EH (cell line): Measurements from ENCODE around the gene ARL8B.

Experiments
- DNase-seq: peaks from one replicate; pipeline ENCODE4 v3.0.0-alpha.2; 2015; ENCODE audit warnings: low read depth

Gene ARL8B

GRCh38 chr3:5187156-5187919 lies 65.2 kb downstream of the ARL8B start, which contains the start of gene EDEM1:
Gene EDEM1, plus strand, starts transcription at chr3:5187707. Its CDS starts 99 bp downstream, at chr3:5187806.
- peak; percentile 97 for DNase-seq

- no peak for DNase-seq
Measured at GRCh38 chr3:5187920-5188418, 65.9 kb downstream of the ARL8B start.

- peak; percentile 39 for DNase-seq
Measured at GRCh38 chr3:5188419-5189221, 66.5 kb downstream of the ARL8B start.

GRCh38 chr3:5190147-5190791 lies 68.2 kb downstream of the ARL8B start:
- DNase-seq: no peak

- no peak for DNase-seq
Measured at GRCh38 chr3:5191555-5192304, 69.6 kb downstream of the ARL8B start.

GRCh38 chr3:5192571-5193365 lies 70.7 kb downstream of the ARL8B start:
- DNase-seq: no peak

- DNase-seq: no peak
Measured at GRCh38 chr3:5194341-5194740, 72.2 kb downstream of the ARL8B start.

- peak; percentile 87 for DNase-seq
Measured at GRCh38 chr3:5194801-5195509, 72.9 kb downstream of the ARL8B start.

- DNase-seq: peak; percentile 50
Measured at GRCh38 chr3:5195605-5196004, 73.5 kb downstream of the ARL8B start.

GRCh38 chr3:5197022-5197421 lies 74.9 kb downstream of the ARL8B start:
- peak; percentile 80 for DNase-seq

- DNase-seq: peak; percentile 64
Measured at GRCh38 chr3:5197470-5198312, 75.6 kb downstream of the ARL8B start.

- DNase-seq: no peak
Measured at GRCh38 chr3:5198313-5198677, 76.2 kb downstream of the ARL8B start.

GRCh38 chr3:5198986-5199731 lies 77.1 kb downstream of the ARL8B start:
- no peak for DNase-seq

GRCh38 chr3:5201536-5201935 lies 79.4 kb downstream of the ARL8B start:
- no peak for DNase-seq

GRCh38 chr3:5202222-5202621 lies 80.1 kb downstream of the ARL8B start:
- DNase-seq: no peak

- DNase-seq: no peak
Measured at GRCh38 chr3:5205165-5205941, 83.3 kb downstream of the ARL8B start.

- DNase-seq: no peak
Measured at GRCh38 chr3:5210926-5211325, 88.8 kb downstream of the ARL8B start.
